OCI-LY3 (cell line): Measurements from ENCODE around the gene PHYKPL.

ENCODE experiments used
- H2AFZ ChIP-seq: fragments of 200-600, 300-600 bp; shearing (Covaris generic); 2 replicates; pipeline ENCODE4 v1.6.0; 2014; ENCODE audit warnings: antibody characterized with exemption, low read depth, low read length
- H3K27ac ChIP-seq: fragments of 200-600, 300-600 bp; sonication (generic); 2 replicates; pipeline ENCODE4 v1.5.1; 2014; ENCODE audit warnings: mild to moderate bottlenecking, low read length, moderate library complexity, mixed read lengths
- H3K27me3 ChIP-seq: fragments of 200-600, 300-600 bp; sonication (generic); 2 replicates; pipeline ENCODE4 v1.6.1; 2014; ENCODE audit warnings: low read depth, low read length, mixed read lengths
- H3K36me3 ChIP-seq: fragments of 200-600, 300-600 bp; sonication (generic); replicated peaks from 2 replicates; pipeline ENCODE3; 2014; ENCODE audit warnings: low read depth, low read length, mixed read lengths
- H3K4me1 ChIP-seq: fragments of 300-600, 200-600 bp; sonication (generic); 2 replicates; pipeline ENCODE4 v1.6.1; 2014; ENCODE audit warnings: low read length, mixed read lengths
- H3K4me2 ChIP-seq: fragments of 200-600, 300-600 bp; sonication (generic); 2 replicates; pipeline ENCODE4 v1.6.1; 2014; ENCODE audit warnings: low read length, mixed read lengths
- H3K4me3 ChIP-seq: fragments of 300-600, 200-600 bp; sonication (generic); 2 replicates; pipeline ENCODE4 v1.5.1; 2014; ENCODE audit warnings: antibody characterized with exemption, mild to moderate bottlenecking, low read length, moderate library complexity
- H3K79me2 ChIP-seq: fragments of 300-600, 200-600 bp; shearing (Covaris generic); 2 replicates; pipeline ENCODE4 v1.6.1; 2014; ENCODE audit warnings: mild to moderate bottlenecking, low read length, mixed read lengths
- H3K9ac ChIP-seq: fragments of 300-600, 200-600 bp; shearing (Covaris generic); 2 replicates; pipeline ENCODE4 v1.6.0; 2014; ENCODE audit warnings: mild to moderate bottlenecking, low read length, moderate library complexity
- H3K9me3 ChIP-seq: fragments of 200-600, 300-600 bp; shearing (Covaris generic); 2 replicates; pipeline ENCODE4 v1.6.1; 2014; ENCODE audit warnings: low read length, mixed read lengths; ENCODE audit not compliant: insufficient read depth
- H4K20me1 ChIP-seq: fragments of 200-600, 300-600 bp; sonication (generic); 2 replicates; pipeline ENCODE4 v1.6.1; 2016; ENCODE audit warnings: low read length, mixed read lengths; ENCODE audit not compliant: insufficient read depth
- CTCF ChIP-seq: fragments of 200-600, 300-600 bp; sonication (generic); IDR thresholded peaks from 2 replicates; pipeline ENCODE4 v1.5.1; 2014; ENCODE audit warnings: antibody characterized with exemption, low read length, low read depth
- EZH2phosphoT487 ChIP-seq: fragments of 200-600 bp; shearing (Covaris generic); IDR thresholded peaks from 2 replicates; pipeline ENCODE4 v1.6.1; 2018; ENCODE audit warnings: antibody characterized with exemption, mixed run types, low read depth

The PHYKPL gene

DNA sequence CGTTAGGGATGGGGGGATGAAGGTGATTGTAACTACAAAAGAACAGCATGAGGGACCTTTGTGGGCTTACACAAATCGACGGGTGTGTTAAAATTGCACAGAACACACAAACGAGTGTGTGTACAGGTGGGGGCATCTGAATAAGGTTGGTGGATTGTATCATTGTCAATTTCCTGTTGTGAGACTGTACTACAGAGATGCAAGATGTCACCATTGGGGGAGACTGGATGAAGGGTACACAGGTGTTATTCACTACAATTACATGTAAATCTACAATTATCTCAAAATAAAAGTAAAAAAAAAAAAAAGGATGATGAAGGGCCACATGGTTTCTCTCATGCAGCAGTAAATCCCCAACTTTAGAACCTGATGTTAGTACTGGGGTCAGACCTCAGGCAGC is 31.4 kb upstream of the PHYKPL start:
- no peaks in the 10 kb centered on the region for H3K79me2 ChIP-seq
- H3K9me3 ChIP-seq = no peaks in the 10 kb centered on the region
- TF ChIP-seq EZH2phosphoT487 = no peak
- TF ChIP-seq CTCF = no peak
- no peaks in the 10 kb centered on the region for H4K20me1 ChIP-seq
- H3K27ac ChIP-seq = no peak overlapping the region
- no peaks in the 10 kb centered on the region for H3K4me1 ChIP-seq
- no peak overlapping the region for H3K9ac ChIP-seq
- no peaks in the 10 kb centered on the region for H3K36me3 ChIP-seq
- no peaks in the 10 kb centered on the region for H3K27me3 ChIP-seq
- no peak overlapping the region for H3K4me3 ChIP-seq
- no peak overlapping the region for H3K4me2 ChIP-seq
- no peak overlapping the region for H2AFZ ChIP-seq

GRCh38 chr5:178261666-178262600 is 29.3 kb upstream of the PHYKPL start:
- Histone ChIP-seq H3K4me3 (no peak overlapping the region), H3K36me3 (no peaks in the 10 kb centered on the region), H3K79me2 (no peaks in the 10 kb centered on the region)

DNA sequence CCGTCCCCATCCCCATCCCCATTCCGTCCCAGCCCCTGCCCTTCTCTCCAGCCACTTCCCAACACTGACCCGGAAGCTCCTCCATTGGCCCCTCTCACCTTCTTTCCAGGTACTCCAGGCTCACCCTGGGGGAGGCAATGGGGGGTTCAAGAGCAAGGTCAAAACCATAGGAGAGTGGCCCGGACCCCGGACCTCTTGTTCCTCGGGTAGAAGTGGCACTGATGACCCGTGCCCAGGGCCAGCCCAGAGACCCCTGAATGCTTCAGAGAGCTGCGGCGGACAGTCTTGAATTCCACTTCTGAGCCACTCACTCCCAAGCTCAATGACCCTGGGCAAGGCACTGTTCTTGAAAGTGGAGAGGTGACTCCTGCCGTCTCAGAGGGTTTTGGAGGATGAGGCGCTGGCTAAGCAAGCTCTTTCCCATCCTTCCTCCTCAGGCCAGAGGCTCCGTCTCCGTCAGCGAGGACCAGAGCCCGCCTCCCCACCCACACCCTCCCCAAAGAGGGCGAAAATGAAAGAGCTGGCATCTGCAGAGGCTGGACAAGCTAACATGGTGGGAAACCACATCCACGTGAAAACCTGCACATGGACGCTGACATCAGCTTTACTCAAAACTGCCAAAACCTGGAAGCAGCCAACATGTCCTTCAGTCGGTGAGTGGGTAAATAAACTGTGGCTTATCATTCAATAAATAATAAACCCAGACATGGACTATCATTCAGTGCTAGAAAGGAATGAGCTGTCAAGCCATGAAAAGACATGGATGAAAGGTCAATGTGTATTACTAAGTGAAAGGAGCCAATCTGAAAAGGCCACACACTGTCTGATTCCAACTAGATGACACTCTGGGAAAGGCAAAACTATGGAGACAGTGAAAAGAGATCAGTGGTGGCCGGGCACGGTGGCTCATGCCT is 27.3 kb upstream of the PHYKPL start:
- H3K4me1 ChIP-seq = no peaks in the 10 kb centered on the region
- H3K9ac ChIP-seq = no peak overlapping the region
- no peak for TF ChIP-seq CTCF
- TF ChIP-seq EZH2phosphoT487 = no peak
- no peak overlapping the region for H3K4me2 ChIP-seq
- H3K27me3 ChIP-seq = no peaks in the 10 kb centered on the region
- no peak overlapping the region for H2AFZ ChIP-seq
- no peaks in the 10 kb centered on the region for H3K9me3 ChIP-seq
- no peaks in the 10 kb centered on the region for H3K79me2 ChIP-seq
- H3K27ac ChIP-seq = no peak overlapping the region
- H3K36me3 ChIP-seq = no peaks in the 10 kb centered on the region
- no peak overlapping the region for H3K4me3 ChIP-seq
- no peaks in the 10 kb centered on the region for H4K20me1 ChIP-seq

More at GRCh38 chr5:178261666-178262600, 29.3 kb upstream of the PHYKPL start:
- Histone ChIP-seq H4K20me1 (no peaks in the 10 kb centered on the region), H3K9me3 (no peaks in the 10 kb centered on the region), H3K4me2 (no peak overlapping the region), H3K9ac (no peak overlapping the region), H2AFZ (no peak overlapping the region), H3K27me3 (no peaks in the 10 kb centered on the region), H3K27ac (no peak overlapping the region), H3K4me1 (no peaks in the 10 kb centered on the region)
- no peak for TF ChIP-seq CTCF
- no peak for TF ChIP-seq EZH2phosphoT487

DNA sequence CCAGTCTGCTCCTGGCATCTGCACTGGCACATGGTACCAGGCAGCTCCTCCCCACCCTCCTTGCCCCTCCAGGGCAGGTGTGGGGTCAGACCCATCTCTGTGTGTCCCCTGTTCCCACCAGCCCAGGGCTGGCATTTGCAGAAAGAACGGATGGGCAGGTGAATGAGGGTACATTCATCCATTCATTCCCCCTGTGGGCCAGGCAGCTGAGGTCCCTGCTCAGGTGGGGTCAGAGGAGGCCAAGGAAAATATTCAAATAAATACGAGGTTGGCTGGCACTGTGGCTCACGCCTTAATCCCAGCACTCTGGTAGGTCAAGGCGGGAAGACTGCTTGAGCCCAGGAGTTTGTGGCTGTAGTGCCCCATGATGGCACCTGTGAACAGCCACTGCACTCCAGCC is 25.0 kb upstream of the PHYKPL start:
- H3K4me1 ChIP-seq = no peaks in the 10 kb centered on the region
- no peak overlapping the region for H3K9ac ChIP-seq
- TF ChIP-seq EZH2phosphoT487 (no peak), CTCF (no peak)
- H3K27ac ChIP-seq = no peak overlapping the region
- no peaks in the 10 kb centered on the region for H4K20me1 ChIP-seq
- H3K27me3 ChIP-seq = no peaks in the 10 kb centered on the region
- H3K79me2 ChIP-seq = no peaks in the 10 kb centered on the region
- no peak overlapping the region for H3K4me3 ChIP-seq
- H2AFZ ChIP-seq = no peak overlapping the region
- no peak overlapping the region for H3K4me2 ChIP-seq
- H3K9me3 ChIP-seq = no peaks in the 10 kb centered on the region
- no peaks in the 10 kb centered on the region for H3K36me3 ChIP-seq
